ENCODE measurements around the gene LRRC45.
A peak's percentile ranks its signal among the peaks of the same experiment; 100 is the strongest.

LRRC45 gene

GRCh38 chr17:82065193-82065637 lies 42.1 kb downstream of the LRRC45 start:
- Histone ChIP-seq H3K9me2 (replicated peaks; ENCODE audit: control insufficient read depth, low read length) (no peaks in the 10 kb centered on the region), H3K9me3 (ENCODE audit: control insufficient read depth, insufficient read depth, low read length) (no peaks in the 10 kb centered on the region), H3K27me3 (ENCODE audit: control insufficient read depth, low read length) (no peaks in the 10 kb centered on the region), H3K79me2 (ENCODE audit: control insufficient read depth, low read length) (peaks cover 36% of the 10 kb centered on the region), H3K27ac (ENCODE audit: low read depth, low read length) (peak overlapping the region; percentile 13; the same call in 1 of the 2 replicates), H3F3A (ENCODE audit: control insufficient read depth, insufficient read depth) (no peaks in the 10 kb centered on the region), H4K20me1 (ENCODE audit: control insufficient read depth, insufficient read depth, low read depth, low read length) (peaks cover 6% of the 10 kb centered on the region; the same call in 1 of the 2 replicates), H3K4me3 (ENCODE audit: low read length) (peak overlapping the region; percentile 95), H3K4me2 (ENCODE audit: low read length) (peak overlapping the region; percentile 75), H3K36me3 (ENCODE audit: control insufficient read depth, low read length) (peaks cover 48% of the 10 kb centered on the region), H3K4me1 (ENCODE audit: control insufficient read depth, low read length) (peaks cover 20% of the 10 kb centered on the region)
- TF ChIP-seq EZH2phosphoT487 (IDR thresholded peaks at IDR 0.05; ENCODE audit: borderline replicate concordance, low read length) (no peak), CTCF (IDR thresholded peaks at IDR 0.05; ENCODE audit: low read depth, low read length, poor library complexity, severe bottlenecking) (no peak)

- no peaks in the 10 kb centered on the region for H3K27me3 ChIP-seq (ENCODE audit: control insufficient read depth, low read length)
- peak within 1 kb of the TSS; percentile 89 for H3K4me2 ChIP-seq (ENCODE audit: low read length)
- H3K4me1 ChIP-seq (ENCODE audit: control insufficient read depth, low read length) = peaks cover 20% of the 10 kb centered on the region
- H3K4me3 ChIP-seq (ENCODE audit: low read length) = peak within 1 kb of the TSS; percentile 95
- H3K27ac ChIP-seq (ENCODE audit: low read depth, low read length) = peak within 1 kb of the TSS; percentile 13; the same call in 1 of the 2 replicates
- no peaks in the 10 kb centered on the region for H3K9me2 ChIP-seq (replicated peaks; ENCODE audit: control insufficient read depth, low read length)
- no peaks in the 10 kb centered on the region for H3F3A ChIP-seq (ENCODE audit: control insufficient read depth, insufficient read depth)
- no peaks in the 10 kb centered on the region for H3K9me3 ChIP-seq (ENCODE audit: control insufficient read depth, insufficient read depth, low read length)
- H4K20me1 ChIP-seq (ENCODE audit: control insufficient read depth, insufficient read depth, low read depth, low read length) = peaks cover 6% of the 10 kb centered on the region; the same call in 1 of the 2 replicates
- H3K79me2 ChIP-seq (ENCODE audit: control insufficient read depth, low read length) = peaks cover 36% of the 10 kb centered on the region
- peaks cover 42% of the 10 kb centered on the region for H3K36me3 ChIP-seq (ENCODE audit: control insufficient read depth, low read length)
- TF ChIP-seq EZH2phosphoT487 (IDR thresholded peaks at IDR 0.05; ENCODE audit: borderline replicate concordance, low read length) (no peak), CTCF (IDR thresholded peaks at IDR 0.05; ENCODE audit: low read depth, low read length, poor library complexity, severe bottlenecking) (no peak)
Measured at GRCh38 chr17:82065638-82066303, 42.7 kb downstream of the LRRC45 start, which contains the start of gene DUS1L. Gene DUS1L (minus strand): TSS chr17:82065804. CDS start chr17:82065059, 745 bp downstream.

GRCh38 chr17:82070611-82071010 lies 47.5 kb downstream of the LRRC45 start:
- Histone ChIP-seq H3K4me3 (ENCODE audit: low read length) (no peak overlapping the region), H3K4me1 (ENCODE audit: control insufficient read depth, low read length) (peaks cover 12% of the 10 kb centered on the region), H3F3A (ENCODE audit: control insufficient read depth, insufficient read depth) (peaks cover 4% of the 10 kb centered on the region; the same call in 1 of the 2 replicates), H3K9me3 (ENCODE audit: control insufficient read depth, insufficient read depth, low read length) (no peaks in the 10 kb centered on the region), H4K20me1 (ENCODE audit: control insufficient read depth, insufficient read depth, low read depth, low read length) (no peaks in the 10 kb centered on the region), H3K4me2 (ENCODE audit: low read length) (no peak overlapping the region), H3K36me3 (ENCODE audit: control insufficient read depth, low read length) (no peaks in the 10 kb centered on the region), H3K27ac (ENCODE audit: low read depth, low read length) (no peak overlapping the region), H3K9me2 (replicated peaks; ENCODE audit: control insufficient read depth, low read length) (no peaks in the 10 kb centered on the region), H3K79me2 (ENCODE audit: control insufficient read depth, low read length) (peaks cover 8% of the 10 kb centered on the region), H3K27me3 (ENCODE audit: control insufficient read depth, low read length) (peaks cover 3% of the 10 kb centered on the region; the same call in 1 of the 2 replicates)
- no peak for TF ChIP-seq EZH2phosphoT487 (IDR thresholded peaks at IDR 0.05; ENCODE audit: borderline replicate concordance, low read length)
- no peak for TF ChIP-seq CTCF (IDR thresholded peaks at IDR 0.05; ENCODE audit: low read depth, low read length, poor library complexity, severe bottlenecking)
